HT-29 (cell line): Measurements from ENCODE around the gene GJB6. TPM values are rescaled to one million over a fixed set of nuclear protein-coding genes. Genes with fewer than 3 reads are reported as not detected.
A peak's percentile ranks its signal among the peaks of the same experiment; 100 is the strongest.

Experiments
- DNase-seq: peaks from one replicate; pipeline ENCODE4 v3.0.0-alpha.2; 2015; ENCODE audit warnings: low spot score
- total RNA-seq: library from RNA; depleted of rRNA; stranded (reverse); fragments of >200 nt; shearing (Covaris generic); gene quantifications from 2 replicates; pipeline ENCODE4 v1.2.3, GENCODE V29; 2014

Gene GJB6
- total RNA-seq, 1 experiment from 2014 or later: 1.9 TPM

DNA sequence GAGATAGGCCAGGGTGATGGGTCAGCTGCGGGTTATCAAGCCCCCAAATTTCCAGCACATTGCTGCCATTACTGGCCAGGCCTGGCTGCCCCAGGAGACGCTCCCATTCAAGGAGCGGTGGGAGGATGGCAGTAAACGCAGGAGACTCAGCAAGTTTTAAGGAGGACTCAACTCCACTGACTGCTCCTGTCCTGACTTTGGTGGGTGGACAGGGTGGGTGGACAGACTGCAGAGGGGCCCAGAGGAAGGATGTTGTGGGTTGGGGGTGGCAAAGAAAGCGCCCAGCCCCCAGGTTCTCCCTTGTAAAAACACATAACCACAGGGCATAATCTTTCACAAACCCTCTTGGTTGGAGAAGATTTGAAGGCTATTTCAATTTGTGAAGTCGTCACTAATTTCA lies 4.4 kb downstream of the GJB6 start:
- no peak for DNase-seq

DNA sequence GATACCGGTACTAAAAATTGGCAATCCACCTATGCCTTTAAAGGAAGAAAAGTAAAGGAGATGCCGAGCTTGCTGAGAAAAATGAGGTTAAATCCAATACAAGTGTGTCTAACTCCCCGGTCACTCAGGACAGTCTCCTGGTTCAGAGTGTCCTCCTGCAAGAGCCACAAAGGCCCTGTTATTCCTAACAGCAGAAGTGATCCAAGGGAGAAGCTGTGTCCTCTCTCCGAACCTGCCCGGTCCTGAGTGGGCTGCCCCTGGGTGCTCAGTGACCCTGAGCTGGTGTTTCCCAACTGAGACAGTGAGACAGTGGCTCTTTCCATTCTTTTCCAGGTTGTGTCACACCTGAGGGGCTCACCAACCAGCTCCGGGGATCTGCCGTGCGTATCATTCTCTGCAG lies 4.8 kb downstream of the GJB6 start:
- DNase-seq: no peak

DNA sequence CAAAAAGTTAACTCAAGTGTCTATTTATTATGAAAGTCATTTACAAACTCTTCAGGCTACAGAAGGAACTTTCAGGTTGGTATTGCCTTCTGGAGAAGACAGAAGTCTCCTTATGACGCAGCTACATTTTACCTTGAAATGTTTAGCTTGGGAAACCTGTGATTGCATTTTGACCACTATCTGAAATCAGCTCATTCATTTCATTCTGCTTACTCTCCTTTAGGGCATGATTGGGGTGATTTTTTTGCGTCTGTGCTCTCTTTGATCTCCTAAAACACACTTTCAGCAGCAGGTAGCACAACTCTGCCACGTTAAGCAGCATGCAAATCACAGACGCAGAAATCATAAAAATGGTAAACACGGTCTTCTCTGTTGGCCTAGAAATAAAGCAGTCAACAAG lies 9.6 kb downstream of the GJB6 start:
- DNase-seq: no peak

DNA sequence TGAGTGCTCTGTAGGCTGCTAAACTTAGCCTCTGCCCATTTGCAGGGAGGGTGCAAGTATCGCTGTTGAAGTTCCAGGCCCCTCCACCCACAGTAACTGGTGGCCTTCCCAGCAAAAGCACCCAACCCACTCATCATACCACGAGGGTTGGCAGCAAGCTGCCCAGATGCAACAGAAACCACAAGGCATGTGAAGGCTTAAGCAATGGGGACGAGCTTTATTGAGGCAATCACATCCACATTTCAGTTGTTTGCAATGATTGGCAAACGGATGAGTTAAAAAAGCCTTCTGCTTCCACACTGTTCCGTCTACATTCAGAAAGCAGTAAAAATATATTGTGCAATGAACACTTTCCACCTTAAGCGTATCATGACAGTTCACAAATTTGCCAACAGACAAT lies 10.3 kb downstream of the GJB6 start:
- DNase-seq: no peak

DNA sequence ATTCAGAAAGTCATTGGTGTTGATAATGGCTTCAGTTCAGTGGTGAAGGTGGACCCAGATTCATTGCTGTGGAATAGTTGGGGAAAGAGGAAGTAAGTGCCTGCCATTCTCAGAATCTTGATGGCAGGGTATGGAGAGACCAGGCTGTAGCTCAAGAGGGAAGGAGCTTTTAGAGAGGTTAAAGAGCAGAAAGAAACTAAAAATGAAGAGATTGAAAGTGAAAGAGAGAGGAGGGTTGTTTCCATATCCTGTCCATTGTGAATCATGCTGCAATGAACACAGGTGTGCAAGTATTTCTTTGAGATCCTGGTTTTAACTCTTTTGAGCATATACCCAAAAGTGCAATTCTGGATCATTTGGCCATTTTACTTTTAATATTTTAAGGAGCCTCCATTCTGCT lies 12.5 kb downstream of the GJB6 start:
- no peak for DNase-seq

DNA sequence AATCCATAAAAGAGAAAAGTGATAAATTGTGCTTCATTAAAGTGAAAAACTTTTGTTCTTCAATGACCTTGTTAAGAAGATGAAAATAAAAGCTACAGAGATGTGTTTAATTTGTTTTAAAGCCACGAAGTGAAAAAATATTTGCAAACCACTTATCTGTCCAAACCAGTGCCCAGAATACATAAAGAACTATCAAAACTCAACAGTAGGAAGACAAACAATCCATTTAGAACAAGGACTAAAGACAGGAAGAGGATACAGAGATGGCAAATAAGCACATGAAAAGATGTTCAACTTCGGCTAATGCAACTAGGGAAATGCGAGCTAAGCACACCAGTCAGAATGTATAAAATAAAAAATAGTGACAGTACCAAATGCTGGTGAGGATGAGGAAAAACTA lies 15.0 kb downstream of the GJB6 start:
- no peak for DNase-seq

DNA sequence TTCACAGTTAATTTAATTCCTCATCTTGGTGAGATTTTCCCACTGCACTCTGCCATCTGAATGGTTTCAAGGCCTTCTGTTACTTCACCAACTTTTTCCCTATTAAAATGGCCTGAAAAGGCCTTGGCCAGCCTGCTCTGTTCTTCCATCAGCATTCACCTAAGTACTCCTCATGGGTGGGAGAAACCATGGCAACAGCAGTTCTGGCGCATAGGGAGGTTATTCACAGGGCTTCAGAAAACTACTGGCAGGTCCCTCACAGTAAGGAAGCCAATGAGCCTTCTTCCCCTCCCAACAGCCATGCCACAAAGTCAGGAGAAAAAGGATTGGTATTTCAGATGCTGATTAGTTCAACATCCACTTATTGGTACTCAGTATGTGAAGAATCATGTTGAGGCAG lies 22.2 kb downstream of the GJB6 start:
- no peak for DNase-seq

DNA sequence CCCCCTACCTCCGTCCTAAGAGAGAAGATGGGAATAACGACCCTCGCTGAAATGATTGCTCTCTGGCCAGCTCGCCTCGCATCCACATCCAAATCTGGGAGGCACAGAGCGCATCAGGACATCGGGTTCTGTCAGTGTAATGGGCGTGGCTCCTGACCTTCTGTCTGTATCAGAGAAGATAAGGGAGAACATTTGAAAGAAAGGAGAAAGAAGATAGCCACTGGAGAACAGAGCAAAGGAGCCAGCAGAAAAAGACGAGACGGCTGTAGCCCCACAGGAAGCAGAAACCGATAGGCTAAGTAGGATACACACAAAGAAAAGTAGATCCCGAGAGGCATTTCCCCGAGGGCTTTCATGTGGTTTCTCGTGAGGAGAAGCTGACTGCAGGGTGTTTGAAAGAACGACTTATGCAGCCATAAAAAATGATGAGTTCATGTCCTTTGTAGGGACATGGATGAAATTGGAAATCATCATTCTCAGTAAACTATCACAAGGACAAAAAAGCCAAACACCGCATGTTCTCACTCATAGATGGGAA lies 25.4 kb downstream of the GJB6 start:
- DNase-seq: no peak

DNA sequence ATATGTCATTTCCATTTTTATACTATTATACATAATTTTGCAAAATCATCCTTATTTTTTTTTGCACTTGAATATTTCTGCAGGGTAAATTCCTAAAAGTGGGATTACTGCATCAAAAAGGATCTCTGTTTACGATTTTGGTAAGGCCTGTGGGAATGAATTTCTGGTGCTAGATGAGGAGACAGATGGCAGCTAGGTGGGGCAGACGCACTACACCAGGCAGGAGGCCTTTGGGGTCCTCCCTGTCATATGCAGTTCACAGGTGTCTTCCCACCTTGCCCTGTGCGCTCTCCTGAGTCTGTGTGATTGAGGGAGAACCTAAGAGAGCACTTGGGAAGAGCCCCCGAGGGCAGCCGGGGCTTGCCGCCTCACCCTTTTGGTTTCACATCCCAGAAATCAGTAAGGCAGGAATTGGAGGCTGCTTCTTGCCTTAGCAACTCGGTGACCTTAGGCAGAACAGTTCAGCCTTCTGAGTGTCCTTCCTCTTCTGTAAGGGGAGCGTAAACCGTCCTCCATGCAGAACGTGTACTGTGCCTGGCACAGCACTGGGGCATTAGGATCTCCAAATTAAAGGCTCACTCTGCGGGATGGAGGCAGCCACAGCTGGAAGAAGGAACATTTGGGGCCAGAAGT lies 25.9 kb downstream of the GJB6 start:
- no peak for DNase-seq

DNA sequence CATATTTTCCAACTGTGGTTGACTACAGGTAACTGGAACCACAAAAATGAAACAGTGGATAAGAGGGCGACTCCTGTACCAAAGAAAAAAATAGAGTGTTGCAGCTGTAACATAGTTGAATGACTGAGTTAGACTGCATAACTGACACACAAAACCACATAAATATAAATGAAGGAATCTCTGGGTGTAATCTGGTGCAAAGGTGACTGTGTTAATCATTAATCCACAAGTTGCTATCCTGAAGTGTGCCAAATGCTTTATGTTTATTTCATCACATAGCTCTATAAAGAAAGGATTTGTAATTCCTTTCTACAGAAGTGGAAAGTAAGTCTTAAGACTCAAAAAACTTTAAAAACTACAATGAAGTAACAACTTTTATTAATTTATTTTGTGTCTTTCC lies 33.3 kb downstream of the GJB6 start:
- DNase-seq: peak; percentile 66

DNA sequence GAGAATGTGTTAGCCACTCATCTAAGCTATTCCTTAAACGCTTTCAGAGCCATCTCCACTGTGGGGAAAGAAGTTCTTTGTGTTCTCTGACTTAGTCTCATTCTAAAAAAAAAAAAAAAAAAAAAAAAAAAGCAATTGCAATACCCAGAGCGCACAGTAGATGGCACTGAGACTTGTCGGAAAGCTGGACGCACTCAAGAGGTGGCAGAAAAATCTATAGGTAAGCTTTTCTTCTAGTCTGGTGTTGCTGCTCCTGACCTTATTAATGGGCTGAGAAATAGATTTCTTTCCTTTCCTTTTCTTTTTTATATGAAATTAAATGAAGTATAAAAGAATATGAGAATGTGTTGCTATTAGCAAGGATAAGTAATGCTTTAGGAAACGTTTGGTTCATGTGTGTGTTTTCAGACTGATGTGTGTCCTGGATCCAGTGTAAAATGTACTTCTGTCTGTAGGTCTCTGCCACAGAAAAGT lies 34.7 kb downstream of the GJB6 start:
- DNase-seq: peak; percentile 92

DNA sequence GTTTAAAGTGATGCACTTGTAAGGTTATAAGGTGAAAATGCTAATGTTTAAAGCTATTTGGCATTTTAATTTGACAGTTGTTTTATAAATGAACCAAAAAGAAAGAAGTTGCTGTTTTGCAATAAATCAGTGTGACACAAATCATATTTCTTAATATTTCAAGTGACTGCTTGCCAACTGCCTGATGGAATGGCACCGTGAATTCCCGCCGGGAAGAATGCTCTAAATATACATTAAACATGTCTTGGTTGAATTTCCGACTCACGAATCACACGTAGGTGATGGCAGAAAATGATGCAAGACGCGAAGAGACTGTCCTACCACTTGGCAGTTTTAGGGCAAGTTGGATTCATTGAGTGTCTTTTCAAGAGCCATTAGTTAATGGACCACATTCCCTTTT lies 36.3 kb downstream of the GJB6 start:
- DNase-seq: no peak

DNA sequence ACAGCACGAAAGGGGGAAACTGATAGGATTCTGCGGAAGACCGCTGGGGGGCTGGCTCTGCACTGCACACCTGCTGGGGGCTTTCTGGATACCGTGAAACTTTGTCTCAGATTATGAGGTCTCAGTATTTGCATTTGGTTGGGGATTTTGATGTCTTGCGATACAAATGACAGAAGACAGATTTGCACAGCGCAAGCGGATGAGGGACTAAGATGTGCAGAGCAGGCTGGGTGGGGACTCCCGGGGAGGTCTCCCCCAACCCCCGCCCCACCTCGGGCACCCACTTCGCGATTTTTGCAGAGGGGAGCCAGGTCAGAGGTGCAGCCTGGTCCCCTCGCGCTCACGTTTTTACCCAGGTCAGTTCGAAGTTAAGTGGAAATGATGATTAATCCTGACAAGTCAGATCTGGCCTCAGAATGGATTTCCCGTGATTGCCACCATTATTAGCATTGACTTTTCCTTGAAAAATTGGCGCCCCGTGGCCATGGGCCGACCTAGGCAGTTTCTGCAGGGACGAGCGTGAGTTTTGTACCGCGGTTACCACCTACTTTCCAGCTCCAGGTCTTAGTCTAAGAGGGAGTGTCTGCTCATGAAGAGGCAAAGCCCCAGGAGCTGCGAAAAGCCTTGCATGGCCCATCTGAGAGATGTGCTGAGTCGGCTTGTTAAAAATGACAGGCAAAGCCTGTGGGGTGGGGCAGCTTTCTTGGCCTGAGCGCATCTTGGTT lies 38.0 kb downstream of the GJB6 start:
- no peak for DNase-seq

DNA sequence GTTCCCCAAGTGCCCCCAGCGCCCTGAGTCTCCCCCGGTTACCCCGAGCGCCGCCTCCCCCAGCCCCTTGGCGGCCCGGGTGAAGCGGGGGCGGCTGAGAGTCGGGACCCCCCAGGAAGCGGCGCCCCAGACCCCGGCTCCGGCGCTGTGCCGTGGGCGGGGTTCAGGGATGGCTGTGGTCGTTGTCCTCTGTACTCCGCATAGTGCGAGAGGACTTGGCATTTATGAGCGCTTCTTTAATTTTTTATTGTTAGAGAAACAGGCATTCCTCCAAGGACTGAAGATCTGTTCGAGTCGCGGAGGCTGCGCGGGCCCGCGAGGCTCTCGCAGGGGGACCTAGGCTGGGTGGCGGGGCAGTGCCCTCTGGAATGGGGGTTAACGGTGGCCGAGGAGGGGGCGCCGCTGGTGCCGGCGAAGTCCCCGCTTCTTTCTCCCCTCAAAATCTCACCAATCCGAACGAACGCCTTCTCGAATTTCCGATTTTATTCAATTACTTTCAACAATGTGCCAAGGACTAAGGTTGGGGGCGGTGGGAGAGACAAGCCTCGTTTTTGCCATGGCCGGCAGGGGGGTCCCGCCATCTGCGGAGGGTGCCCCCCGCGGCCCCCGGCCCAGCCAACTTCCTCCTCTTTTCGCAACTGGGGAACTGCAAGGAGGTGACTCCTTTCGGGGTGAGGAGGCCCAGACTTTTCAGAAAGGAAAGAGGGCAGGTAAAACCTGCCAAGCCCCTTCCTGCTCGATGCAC lies 38.8 kb downstream of the GJB6 start:
- peak; percentile 31 for DNase-seq

DNA sequence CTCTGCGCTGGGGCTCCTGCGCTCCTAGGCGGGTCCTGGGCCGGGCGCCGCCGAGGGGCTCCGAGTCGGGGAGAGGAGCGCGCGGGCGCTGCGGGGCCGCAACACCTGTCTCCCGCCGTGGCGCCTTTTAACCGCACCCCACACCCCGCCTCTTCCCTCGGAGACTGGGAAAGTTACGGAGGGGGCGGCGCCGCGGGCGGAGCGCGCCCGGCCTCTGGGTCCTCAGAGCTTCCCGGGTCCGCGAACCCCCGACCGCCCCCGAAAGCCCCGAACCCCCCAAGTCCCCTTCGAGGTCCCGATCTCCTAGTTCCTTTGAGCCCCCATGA lies 39.3 kb downstream of the GJB6 start, which contains the start of gene GJB2:
Gene GJB2 (minus strand): TSS at position 103 of the 326 bp plus-strand sequence. CDS start 3,357 bp downstream, outside the sequence.
- peak; percentile 59 for DNase-seq

DNA sequence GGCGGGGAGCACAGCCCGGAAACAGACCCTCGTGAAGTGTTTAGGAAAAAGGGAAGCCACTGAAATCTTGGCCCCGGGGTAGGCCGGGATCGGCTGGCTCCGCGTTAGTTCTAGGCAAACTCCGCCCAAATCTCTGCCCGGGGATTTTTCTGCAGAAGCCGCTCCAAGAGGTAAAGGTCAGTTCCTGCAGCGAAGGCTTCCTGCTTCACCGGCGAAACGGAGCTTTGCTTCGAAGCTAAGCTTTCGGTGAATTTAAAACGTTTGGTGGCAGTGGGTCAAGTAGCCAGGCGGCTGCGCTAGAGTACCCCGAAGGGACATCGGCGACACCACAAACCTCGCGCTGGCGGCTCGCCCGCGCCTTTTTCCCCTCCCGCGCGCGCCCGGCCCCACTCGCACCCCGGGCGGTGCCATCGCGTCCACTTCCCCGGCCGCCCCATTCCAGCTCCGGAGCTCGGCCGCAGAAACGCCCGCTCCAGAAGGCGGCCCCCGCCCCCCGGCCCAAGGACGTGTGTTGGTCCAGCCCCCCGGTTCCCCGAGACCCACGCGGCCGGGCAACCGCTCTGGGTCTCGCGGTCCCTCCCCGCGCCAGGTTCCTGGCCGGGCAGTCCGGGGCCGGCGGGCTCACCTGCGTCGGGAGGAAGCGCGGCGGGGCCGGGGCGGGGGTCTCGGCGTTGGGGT lies 39.8 kb downstream of the GJB6 start:
- peak; percentile 85 for DNase-seq

DNA sequence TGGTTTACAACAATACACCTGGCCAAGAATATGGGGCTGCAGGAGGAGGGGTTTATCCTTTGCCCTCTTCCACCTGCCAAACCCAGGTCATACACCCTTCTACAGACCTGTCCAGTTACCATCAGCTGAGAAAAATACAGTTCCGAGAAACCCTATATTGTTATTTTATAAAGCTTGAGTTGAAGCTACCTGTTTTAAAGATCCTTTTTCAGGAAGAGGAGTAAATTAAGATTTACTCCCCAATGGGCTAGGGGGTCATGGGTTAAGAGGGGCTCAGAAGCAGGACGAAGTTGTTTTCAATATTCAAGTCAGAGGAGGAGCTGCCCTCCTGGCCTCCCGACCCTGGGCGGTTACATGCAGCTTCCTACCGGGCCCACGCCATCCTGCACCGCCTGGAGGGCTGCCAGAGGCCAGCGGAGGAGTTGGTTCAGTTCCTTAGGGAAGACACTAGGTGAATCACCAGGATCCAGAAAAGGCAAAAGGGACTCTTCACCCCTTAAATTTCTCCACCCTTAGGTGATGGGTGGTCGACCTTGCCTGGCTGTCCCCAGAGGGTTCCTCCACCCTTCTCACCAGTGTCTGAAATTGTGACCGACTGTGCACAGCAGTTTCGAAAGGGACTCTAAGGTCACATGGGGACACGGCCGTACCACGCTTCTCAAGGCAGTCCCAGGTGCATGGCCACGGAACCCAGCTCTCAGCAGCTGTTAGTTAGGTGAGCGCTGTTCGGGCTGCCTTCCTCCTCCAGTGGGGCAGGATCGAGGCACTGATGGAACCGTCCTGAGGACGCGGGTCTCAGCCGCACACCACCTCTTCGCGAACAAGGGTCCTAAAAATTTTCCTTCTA lies 40.6 kb downstream of the GJB6 start:
- DNase-seq: peak; percentile 92

DNA sequence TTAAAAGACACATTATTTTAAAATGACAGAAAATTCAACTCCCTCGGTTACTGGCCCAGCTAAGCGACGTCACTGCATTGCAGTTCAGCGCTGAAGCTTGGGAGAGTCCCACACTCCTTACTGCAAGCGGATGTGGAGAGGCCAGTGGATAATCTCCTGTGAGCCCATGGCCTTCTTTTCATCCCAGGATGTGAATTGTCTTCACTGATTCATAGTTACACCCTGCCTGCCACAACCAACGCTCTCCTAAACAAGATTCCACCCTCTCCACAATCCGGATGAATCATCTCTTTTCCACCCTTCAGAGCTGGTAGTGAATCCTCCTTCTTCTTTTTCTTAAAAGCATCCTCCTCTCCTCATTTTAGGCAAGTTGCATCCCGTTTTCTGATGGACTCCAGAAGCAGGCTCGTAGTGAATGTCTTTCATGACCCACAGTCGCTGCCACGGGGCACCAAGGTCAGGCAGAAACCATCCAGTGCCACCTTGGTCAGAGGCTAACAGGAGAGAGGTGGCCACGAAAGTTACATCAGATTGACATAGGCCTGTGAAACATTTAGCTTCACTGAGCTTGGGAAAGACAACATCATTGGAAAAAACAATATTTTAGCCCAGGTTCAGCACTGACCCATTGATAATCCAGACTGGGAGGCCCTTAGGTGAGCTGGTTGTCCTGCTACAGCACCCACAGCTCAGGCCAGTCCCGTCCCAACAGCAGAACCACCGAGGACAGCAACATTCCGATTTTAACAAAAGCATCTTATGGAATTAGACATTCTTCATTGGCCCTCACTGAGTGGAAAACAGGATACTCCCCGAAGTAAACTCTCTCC lies 41.4 kb downstream of the GJB6 start:
- peak; percentile 28 for DNase-seq

DNA sequence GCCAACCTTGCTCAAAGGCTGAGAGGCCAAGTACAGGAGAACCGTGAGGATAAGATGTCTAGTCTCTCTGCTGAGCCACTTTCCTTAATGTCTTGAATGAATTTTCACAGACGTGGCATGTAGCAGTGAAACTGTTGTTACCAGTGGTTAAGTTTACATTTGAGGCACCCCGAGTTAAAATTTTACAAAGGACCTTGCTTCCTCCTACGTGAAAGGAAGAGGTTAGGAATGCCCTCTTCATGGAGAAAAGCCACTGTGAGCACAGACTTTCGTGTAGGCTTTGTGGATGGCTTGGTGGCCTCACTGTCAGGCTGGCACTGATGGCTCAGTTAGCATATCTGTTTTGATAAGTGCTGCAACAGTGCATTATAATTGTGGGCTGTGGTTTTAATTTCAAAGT lies 42.0 kb downstream of the GJB6 start:
- no peak for DNase-seq
